ENCODE results near the gene PXK. TPM values are rescaled to one million over a fixed set of nuclear protein-coding genes. Genes with fewer than 3 reads are reported as not detected.

Gene PXK
- total RNA-seq, 2 donors from 2014 or later, result 19.6 to 21.8 TPM

GRCh38 chr3:58349792-58350626 lies 17.3 kb downstream of the PXK start:
- no peaks in the 10 kb centered on the region for H3K9me3 ChIP-seq
- 71% methylated on average over 7 of the region's 7 CpGs for WGBS
- no peak overlapping the region for H3K27ac ChIP-seq
- intact Hi-C loops (cut with DNase I), result no loop called here
- no peak for DNase-seq (ENCODE audit: low spot score)
- no peak overlapping the region for H3K4me3 ChIP-seq
- H3K36me3 ChIP-seq, result no peaks in the 10 kb centered on the region
- TF ChIP-seq, protein P1, sequence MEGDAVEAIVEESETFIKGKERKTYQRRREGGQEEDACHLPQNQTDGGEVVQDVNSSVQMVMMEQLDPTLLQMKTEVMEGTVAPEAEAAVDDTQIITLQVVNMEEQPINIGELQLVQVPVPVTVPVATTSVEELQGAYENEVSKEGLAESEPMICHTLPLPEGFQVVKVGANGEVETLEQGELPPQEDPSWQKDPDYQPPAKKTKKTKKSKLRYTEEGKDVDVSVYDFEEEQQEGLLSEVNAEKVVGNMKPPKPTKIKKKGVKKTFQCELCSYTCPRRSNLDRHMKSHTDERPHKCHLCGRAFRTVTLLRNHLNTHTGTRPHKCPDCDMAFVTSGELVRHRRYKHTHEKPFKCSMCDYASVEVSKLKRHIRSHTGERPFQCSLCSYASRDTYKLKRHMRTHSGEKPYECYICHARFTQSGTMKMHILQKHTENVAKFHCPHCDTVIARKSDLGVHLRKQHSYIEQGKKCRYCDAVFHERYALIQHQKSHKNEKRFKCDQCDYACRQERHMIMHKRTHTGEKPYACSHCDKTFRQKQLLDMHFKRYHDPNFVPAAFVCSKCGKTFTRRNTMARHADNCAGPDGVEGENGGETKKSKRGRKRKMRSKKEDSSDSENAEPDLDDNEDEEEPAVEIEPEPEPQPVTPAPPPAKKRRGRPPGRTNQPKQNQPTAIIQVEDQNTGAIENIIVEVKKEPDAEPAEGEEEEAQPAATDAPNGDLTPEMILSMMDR (IDR thresholded peaks at IDR 0.05), result no peak
- no peak for TF ChIP-seq POLR2AphosphoS5 (IDR thresholded peaks at IDR 0.05)
- TF ChIP-seq POLR2A (IDR thresholded peaks at IDR 0.05), result no peak
- H3K4me1 ChIP-seq (replicated peaks), result no peaks in the 10 kb centered on the region
- H3K27me3 ChIP-seq (replicated peaks; ENCODE audit: insufficient read depth), result no peaks in the 10 kb centered on the region

DNA sequence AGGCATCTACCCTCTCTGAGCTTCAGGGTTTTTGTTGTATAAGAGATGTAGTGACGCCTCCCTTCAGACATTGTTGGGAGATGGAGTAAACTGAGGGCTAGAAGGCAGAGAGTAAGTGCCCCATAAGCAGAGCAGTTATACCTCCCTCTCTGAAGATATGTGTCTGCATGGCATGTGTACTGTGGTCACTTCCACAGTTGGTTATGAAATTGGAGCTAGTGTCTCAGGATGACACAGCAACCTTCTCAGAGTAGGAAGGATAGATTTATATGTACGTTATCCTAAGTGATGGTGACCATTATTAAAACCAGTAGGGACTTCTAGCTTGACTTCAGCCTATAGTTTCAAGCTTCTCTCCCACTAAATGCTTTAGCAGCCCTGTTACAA lies 17.9 kb downstream of the PXK start:
- H3K36me3 ChIP-seq, result no peaks in the 10 kb centered on the region
- no peaks in the 10 kb centered on the region for H3K4me1 ChIP-seq (replicated peaks)
- DNase-seq (ENCODE audit: low spot score), result no peak
- H3K4me3 ChIP-seq, result no peak overlapping the region
- TF ChIP-seq, protein P1 (IDR thresholded peaks at IDR 0.05), result no peak
- H3K9me3 ChIP-seq, result no peaks in the 10 kb centered on the region
- intact Hi-C loops (cut with DNase I), result no loop called here
- WGBS, result 94% methylated on average over 2 of the region's 2 CpGs
- H3K27ac ChIP-seq, result no peak overlapping the region
- H3K27me3 ChIP-seq (replicated peaks; ENCODE audit: insufficient read depth), result no peaks in the 10 kb centered on the region

- TF ChIP-seq POLR2A (IDR thresholded peaks at IDR 0.05), result no peak
- TF ChIP-seq, protein P1 (IDR thresholded peaks at IDR 0.05), result no peak
- TF ChIP-seq POLR2AphosphoS5 (IDR thresholded peaks at IDR 0.05), result no peak
- Histone ChIP-seq H3K36me3 (no peaks in the 10 kb centered on the region), H3K27me3 (replicated peaks; ENCODE audit: insufficient read depth) (no peaks in the 10 kb centered on the region), H3K9me3 (no peaks in the 10 kb centered on the region), H3K27ac (no peak overlapping the region), H3K4me1 (replicated peaks) (no peaks in the 10 kb centered on the region), H3K4me3 (no peak overlapping the region)
- DNase-seq (ENCODE audit: low spot score), result no peak
- intact Hi-C loops (cut with DNase I), result no loop called here
- 83% methylated on average over 3 of the region's 3 CpGs for WGBS
Measured at GRCh38 chr3:58351920-58352319, 19.2 kb downstream of the PXK start.

DNA sequence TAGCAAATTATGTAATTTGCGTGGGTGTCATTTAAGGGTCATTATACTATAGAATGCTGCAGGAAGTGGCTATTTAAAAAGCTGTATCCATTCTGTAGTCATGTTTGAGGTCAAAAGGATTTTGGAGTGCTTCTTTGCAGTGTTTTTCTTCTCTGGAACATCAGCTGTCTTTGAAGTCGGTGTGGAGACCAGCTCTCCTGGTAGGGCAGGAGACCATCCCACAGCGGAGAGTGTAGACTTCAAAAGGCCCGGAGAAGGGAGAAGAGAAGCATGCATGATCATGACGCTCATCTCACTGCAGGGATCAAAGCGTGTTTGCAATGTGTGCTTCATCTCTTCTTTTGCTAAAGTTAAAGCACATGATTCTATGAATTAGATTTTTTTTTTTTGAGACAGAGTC lies 19.9 kb downstream of the PXK start:
- no peaks in the 10 kb centered on the region for H3K9me3 ChIP-seq
- H3K36me3 ChIP-seq, result no peaks in the 10 kb centered on the region
- DNase-seq (ENCODE audit: low spot score), result no peak
- H3K4me1 ChIP-seq (replicated peaks), result no peaks in the 10 kb centered on the region
- intact Hi-C loops (cut with DNase I), result no loop called here
- TF ChIP-seq POLR2AphosphoS5 (IDR thresholded peaks at IDR 0.05) (no peak), POLR2A (IDR thresholded peaks at IDR 0.05) (no peak)
- TF ChIP-seq, protein P1 (IDR thresholded peaks at IDR 0.05), result no peak
- H3K27me3 ChIP-seq (replicated peaks; ENCODE audit: insufficient read depth), result no peaks in the 10 kb centered on the region
- WGBS, result 87% methylated on average over 6 of the region's 6 CpGs
- H3K4me3 ChIP-seq, result no peak overlapping the region
- H3K27ac ChIP-seq, result no peak overlapping the region
